ENCODE data around the gene RNF13. TPM values are rescaled to one million over a fixed set of nuclear protein-coding genes. Genes with fewer than 3 reads are reported as not detected.
A peak's percentile ranks its signal among the peaks of the same experiment; 100 is the strongest.

The RNF13 gene
- total and polyA plus RNA-seq, 3 donors from 2014 or later, result 41.7 to 85.0 (median 81.8) TPM

- Histone ChIP-seq H3K36me3 (ENCODE audit: low read depth, missing control alignments) (no peaks in the 10 kb centered on the region), H3K4me3 (no peak overlapping the region), H3K27me3 (no peaks in the 10 kb centered on the region), H3K27ac (no peak overlapping the region), H3K4me1 (no peaks in the 10 kb centered on the region), H3K9me3 (no peaks in the 10 kb centered on the region)
- DNase-seq, result no peak
- WGBS, 2 donors, result 50 to 67% methylated on average over 1 of the region's 1 CpG
- intact Hi-C loops (cut with DNase I; ENCODE audit: low total_unique reads), result no loop called here
- TF ChIP-seq CTCF (IDR thresholded peaks at IDR 0.05) (no peak), POLR2A (IDR thresholded peaks at IDR 0.05) (no peak)
These were observed 36.8 kb upstream of the RNF13 start for GRCh38 chr3:149776170-149776569.

- intact Hi-C loops (cut with DNase I; ENCODE audit: low total_unique reads), result no loop called here
- Histone ChIP-seq H3K36me3 (ENCODE audit: low read depth, missing control alignments) (no peaks in the 10 kb centered on the region), H3K27ac (no peak overlapping the region), H3K4me3 (no peak overlapping the region), H3K27me3 (no peaks in the 10 kb centered on the region), H3K9me3 (no peaks in the 10 kb centered on the region), H3K4me1 (no peaks in the 10 kb centered on the region)
- DNase-seq, result no peak
- WGBS, 2 donors, result 82 to 83% methylated on average over 1 to 2 of the region's 2 CpGs
- no peak for TF ChIP-seq POLR2A (IDR thresholded peaks at IDR 0.05)
- no peak for TF ChIP-seq CTCF (IDR thresholded peaks at IDR 0.05)
These were observed 35.4 kb upstream of the RNF13 start for GRCh38 chr3:149777414-149778214.

- H3K27ac ChIP-seq, result no peak overlapping the region
- no peaks in the 10 kb centered on the region for H3K36me3 ChIP-seq (ENCODE audit: low read depth, missing control alignments)
- no peak overlapping the region for H3K4me3 ChIP-seq
- H3K9me3 ChIP-seq, result no peaks in the 10 kb centered on the region
- intact Hi-C loops (cut with DNase I; ENCODE audit: low total_unique reads), result no loop called here
- 76% methylated on average over 4 of the region's 4 CpGs for WGBS, 2 donors
- no peak for TF ChIP-seq POLR2A (IDR thresholded peaks at IDR 0.05)
- H3K27me3 ChIP-seq, result no peaks in the 10 kb centered on the region
- no peaks in the 10 kb centered on the region for H3K4me1 ChIP-seq
- DNase-seq, result no peak
These were observed 31.8 kb upstream of the RNF13 start for GRCh38 chr3:149781211-149781610.

GRCh38 chr3:149781741-149782140 lies 31.3 kb upstream of the RNF13 start:
- H3K9me3 ChIP-seq, result no peaks in the 10 kb centered on the region
- H3K4me3 ChIP-seq, result no peak overlapping the region
- TF ChIP-seq CTCF (IDR thresholded peaks at IDR 0.05), result no peak
- TF ChIP-seq POLR2A (IDR thresholded peaks at IDR 0.05), result no peak
- no peak overlapping the region for H3K27ac ChIP-seq
- WGBS, 2 donors, result 90 to 94% methylated on average over 3 of the region's 3 CpGs
- H3K27me3 ChIP-seq, result no peaks in the 10 kb centered on the region
- no peaks in the 10 kb centered on the region for H3K4me1 ChIP-seq
- intact Hi-C loops (cut with DNase I; ENCODE audit: low total_unique reads), result no loop called here
- no peaks in the 10 kb centered on the region for H3K36me3 ChIP-seq (ENCODE audit: low read depth, missing control alignments)
- DNase-seq, result no peak

- H3K9me3 ChIP-seq, result no peaks in the 10 kb centered on the region
- no peaks in the 10 kb centered on the region for H3K4me1 ChIP-seq
- no peaks in the 10 kb centered on the region for H3K27me3 ChIP-seq
- H3K27ac ChIP-seq, result peak overlapping the region in 1 of 2 donors; percentile 38
- TF ChIP-seq CTCF (IDR thresholded peaks at IDR 0.05), result no peak
- TF ChIP-seq POLR2A (IDR thresholded peaks at IDR 0.05), result no peak
- no peak overlapping the region for H3K4me3 ChIP-seq
- no peaks in the 10 kb centered on the region for H3K36me3 ChIP-seq (ENCODE audit: low read depth, missing control alignments)
- intact Hi-C loops (cut with DNase I; ENCODE audit: low total_unique reads), result no loop called here
- no peak for DNase-seq
These were observed 29.4 kb upstream of the RNF13 start for GRCh38 chr3:149783576-149783975.
